ENCODE measurements around the gene IGF1R. TPM values are rescaled to one million over a fixed set of nuclear protein-coding genes. Genes with fewer than 3 reads are reported as not detected.

IGF1R gene
- total and polyA plus RNA-seq, 2 of the 13 experiments (the other 11 are each of a cell fraction or from before 2014, with no cell fraction given): 15.9 to 18.4 TPM

DNA sequence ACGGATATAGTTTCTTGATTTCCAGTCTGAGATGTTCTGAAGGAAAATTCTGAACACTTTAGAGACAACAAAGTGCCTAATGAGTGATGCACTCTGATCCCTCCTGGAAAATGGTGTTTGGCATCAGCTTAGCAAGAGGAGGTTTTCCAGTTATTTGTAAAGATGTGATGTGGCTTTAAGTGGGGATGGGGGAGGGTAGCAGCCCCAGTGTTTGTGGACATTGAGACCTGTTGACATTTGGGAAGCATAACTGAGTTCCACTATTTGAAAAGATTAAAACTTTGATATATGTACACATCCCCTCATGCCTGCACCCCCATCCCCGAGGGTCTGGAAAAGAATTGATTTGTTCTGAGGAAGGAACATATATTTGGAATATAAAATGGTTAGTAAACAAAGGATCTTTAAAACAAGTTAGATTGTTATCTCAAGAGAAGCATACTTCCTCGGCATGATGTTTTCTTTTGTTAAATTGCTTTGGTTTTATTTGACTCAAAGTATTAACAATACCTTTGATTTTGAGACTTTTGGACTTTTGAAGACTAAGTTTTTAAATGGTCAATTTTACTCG is 6.5 kb downstream of the IGF1R start (continued):
- TF ChIP-seq, protein P1, sequence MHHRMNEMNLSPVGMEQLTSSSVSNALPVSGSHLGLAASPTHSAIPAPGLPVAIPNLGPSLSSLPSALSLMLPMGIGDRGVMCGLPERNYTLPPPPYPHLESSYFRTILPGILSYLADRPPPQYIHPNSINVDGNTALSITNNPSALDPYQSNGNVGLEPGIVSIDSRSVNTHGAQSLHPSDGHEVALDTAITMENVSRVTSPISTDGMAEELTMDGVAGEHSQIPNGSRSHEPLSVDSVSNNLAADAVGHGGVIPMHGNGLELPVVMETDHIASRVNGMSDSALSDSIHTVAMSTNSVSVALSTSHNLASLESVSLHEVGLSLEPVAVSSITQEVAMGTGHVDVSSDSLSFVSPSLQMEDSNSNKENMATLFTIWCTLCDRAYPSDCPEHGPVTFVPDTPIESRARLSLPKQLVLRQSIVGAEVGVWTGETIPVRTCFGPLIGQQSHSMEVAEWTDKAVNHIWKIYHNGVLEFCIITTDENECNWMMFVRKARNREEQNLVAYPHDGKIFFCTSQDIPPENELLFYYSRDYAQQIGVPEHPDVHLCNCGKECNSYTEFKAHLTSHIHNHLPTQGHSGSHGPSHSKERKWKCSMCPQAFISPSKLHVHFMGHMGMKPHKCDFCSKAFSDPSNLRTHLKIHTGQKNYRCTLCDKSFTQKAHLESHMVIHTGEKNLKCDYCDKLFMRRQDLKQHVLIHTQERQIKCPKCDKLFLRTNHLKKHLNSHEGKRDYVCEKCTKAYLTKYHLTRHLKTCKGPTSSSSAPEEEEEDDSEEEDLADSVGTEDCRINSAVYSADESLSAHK (CRISPR knock-in tag; IDR thresholded peaks at IDR 0.05; ENCODE audit: borderline replicate concordance): no peak
- TF ChIP-seq ZNF589 (CRISPR knock-in tag; conservative IDR thresholded peaks at IDR 0.05) (no peak), KAT8 (CRISPR knock-in tag; IDR thresholded peaks at IDR 0.05) (0 out of 2 replicates have a peak, but pooled peaks have one; percentile 38), TBX3 (IDR thresholded peaks at IDR 0.05; ENCODE audit: borderline replicate concordance) (no peak), BCL6 (CRISPR knock-in tag; IDR thresholded peaks at IDR 0.05) (peak; percentile 70), GATAD2A (CRISPR knock-in tag; IDR thresholded peaks at IDR 0.05) (peak; percentile 75), EHMT2 (IDR thresholded peaks at IDR 0.05; ENCODE audit: borderline replicate concordance, low read depth, low read length) (no peak), ZFP82 (CRISPR knock-in tag; IDR thresholded peaks at IDR 0.05; ENCODE audit: borderline replicate concordance) (no peak), NCOR1 (IDR thresholded peaks at IDR 0.05; ENCODE audit: borderline replicate concordance, low read length) (no peak; the same call in 1 of the 2 replicates), FOXA1 (IDR thresholded peaks at IDR 0.05) (no peak), FOXA1 (CRISPR knock-in tag; IDR thresholded peaks at IDR 0.05) (peak; percentile 75), ZNF350 (CRISPR knock-in tag; IDR thresholded peaks at IDR 0.05; ENCODE audit: borderline replicate concordance, low read depth) (no peak), SOX13 (IDR thresholded peaks at IDR 0.05) (no peak), SOX13 (CRISPR knock-in tag; conservative IDR thresholded peaks at IDR 0.05 in 1 of 2, IDR thresholded peaks at IDR 0.05 in 1 of 2) (peak in 1 of 2 experiments; percentile 67; a peak in 1 of 4 replicates), ZNF557 (CRISPR knock-in tag; IDR thresholded peaks at IDR 0.05) (no peak), HDAC2 (CRISPR knock-in tag; IDR thresholded peaks at IDR 0.05) (peak; percentile 35; the same call in 1 of the 2 replicates), GATA4 (IDR thresholded peaks at IDR 0.05; ENCODE audit: borderline replicate concordance, low read depth) (peak; percentile 43; the same call in 1 of the 2 replicates)
- TF ChIP-seq, protein P2, sequence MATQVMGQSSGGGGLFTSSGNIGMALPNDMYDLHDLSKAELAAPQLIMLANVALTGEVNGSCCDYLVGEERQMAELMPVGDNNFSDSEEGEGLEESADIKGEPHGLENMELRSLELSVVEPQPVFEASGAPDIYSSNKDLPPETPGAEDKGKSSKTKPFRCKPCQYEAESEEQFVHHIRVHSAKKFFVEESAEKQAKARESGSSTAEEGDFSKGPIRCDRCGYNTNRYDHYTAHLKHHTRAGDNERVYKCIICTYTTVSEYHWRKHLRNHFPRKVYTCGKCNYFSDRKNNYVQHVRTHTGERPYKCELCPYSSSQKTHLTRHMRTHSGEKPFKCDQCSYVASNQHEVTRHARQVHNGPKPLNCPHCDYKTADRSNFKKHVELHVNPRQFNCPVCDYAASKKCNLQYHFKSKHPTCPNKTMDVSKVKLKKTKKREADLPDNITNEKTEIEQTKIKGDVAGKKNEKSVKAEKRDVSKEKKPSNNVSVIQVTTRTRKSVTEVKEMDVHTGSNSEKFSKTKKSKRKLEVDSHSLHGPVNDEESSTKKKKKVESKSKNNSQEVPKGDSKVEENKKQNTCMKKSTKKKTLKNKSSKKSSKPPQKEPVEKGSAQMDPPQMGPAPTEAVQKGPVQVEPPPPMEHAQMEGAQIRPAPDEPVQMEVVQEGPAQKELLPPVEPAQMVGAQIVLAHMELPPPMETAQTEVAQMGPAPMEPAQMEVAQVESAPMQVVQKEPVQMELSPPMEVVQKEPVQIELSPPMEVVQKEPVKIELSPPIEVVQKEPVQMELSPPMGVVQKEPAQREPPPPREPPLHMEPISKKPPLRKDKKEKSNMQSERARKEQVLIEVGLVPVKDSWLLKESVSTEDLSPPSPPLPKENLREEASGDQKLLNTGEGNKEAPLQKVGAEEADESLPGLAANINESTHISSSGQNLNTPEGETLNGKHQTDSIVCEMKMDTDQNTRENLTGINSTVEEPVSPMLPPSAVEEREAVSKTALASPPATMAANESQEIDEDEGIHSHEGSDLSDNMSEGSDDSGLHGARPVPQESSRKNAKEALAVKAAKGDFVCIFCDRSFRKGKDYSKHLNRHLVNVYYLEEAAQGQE (IDR thresholded peaks at IDR 0.05; ENCODE audit: borderline replicate concordance in 1 of 2, low read depth in 1 of 2, low read length in 2 of 2): no peak
- TF ChIP-seq, protein P3, sequence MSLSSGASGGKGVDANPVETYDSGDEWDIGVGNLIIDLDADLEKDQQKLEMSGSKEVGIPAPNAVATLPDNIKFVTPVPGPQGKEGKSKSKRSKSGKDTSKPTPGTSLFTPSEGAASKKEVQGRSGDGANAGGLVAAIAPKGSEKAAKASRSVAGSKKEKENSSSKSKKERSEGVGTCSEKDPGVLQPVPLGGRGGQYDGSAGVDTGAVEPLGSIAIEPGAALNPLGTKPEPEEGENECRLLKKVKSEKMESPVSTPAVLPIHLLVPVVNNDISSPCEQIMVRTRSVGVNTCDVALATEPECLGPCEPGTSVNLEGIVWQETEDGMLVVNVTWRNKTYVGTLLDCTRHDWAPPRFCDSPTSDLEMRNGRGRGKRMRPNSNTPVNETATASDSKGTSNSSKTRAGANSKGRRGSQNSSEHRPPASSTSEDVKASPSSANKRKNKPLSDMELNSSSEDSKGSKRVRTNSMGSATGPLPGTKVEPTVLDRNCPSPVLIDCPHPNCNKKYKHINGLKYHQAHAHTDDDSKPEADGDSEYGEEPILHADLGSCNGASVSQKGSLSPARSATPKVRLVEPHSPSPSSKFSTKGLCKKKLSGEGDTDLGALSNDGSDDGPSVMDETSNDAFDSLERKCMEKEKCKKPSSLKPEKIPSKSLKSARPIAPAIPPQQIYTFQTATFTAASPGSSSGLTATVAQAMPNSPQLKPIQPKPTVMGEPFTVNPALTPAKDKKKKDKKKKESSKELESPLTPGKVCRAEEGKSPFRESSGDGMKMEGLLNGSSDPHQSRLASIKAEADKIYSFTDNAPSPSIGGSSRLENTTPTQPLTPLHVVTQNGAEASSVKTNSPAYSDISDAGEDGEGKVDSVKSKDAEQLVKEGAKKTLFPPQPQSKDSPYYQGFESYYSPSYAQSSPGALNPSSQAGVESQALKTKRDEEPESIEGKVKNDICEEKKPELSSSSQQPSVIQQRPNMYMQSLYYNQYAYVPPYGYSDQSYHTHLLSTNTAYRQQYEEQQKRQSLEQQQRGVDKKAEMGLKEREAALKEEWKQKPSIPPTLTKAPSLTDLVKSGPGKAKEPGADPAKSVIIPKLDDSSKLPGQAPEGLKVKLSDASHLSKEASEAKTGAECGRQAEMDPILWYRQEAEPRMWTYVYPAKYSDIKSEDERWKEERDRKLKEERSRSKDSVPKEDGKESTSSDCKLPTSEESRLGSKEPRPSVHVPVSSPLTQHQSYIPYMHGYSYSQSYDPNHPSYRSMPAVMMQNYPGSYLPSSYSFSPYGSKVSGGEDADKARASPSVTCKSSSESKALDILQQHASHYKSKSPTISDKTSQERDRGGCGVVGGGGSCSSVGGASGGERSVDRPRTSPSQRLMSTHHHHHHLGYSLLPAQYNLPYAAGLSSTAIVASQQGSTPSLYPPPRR (CRISPR knock-in tag; IDR thresholded peaks at IDR 0.05; ENCODE audit: borderline replicate concordance): peak; percentile 59; the same call in 1 of the 2 replicates
